ENCODE measurements around the gene ZNF277.

ZNF277 gene

GRCh38 chr7:112199035-112199655 lies 7.3 kb upstream of the ZNF277 start:
- no peaks in the 10 kb centered on the region for H3K9me3 ChIP-seq (ENCODE audit: control insufficient read depth, insufficient read depth, low read depth, low read length)
- CTCF ChIA-PET, result interaction anchor here (0.7 kb wide), 1 partner anchor 95 kb away, joined by 4 read pairs; no protein-coding TSS in a partner anchor
- H3K4me3 ChIP-seq (ENCODE audit: low read depth, low read length), result no peak overlapping the region
- TF ChIP-seq ZEB2 (tag by site-specific recombination; IDR thresholded peaks at IDR 0.05) (peak; percentile 37; the same call in 1 of the 2 replicates), ZSCAN5A (tag by site-specific recombination; IDR thresholded peaks at IDR 0.05) (no peak), ZNF19 (tag by site-specific recombination; IDR thresholded peaks at IDR 0.05; ENCODE audit: low read depth) (no peak), SCRT1 (tag by site-specific recombination; IDR thresholded peaks at IDR 0.05; ENCODE audit: borderline replicate concordance) (no peak), ATF2 (tag by site-specific recombination; IDR thresholded peaks at IDR 0.05; ENCODE audit: low read depth) (no peak), INSM2 (tag by site-specific recombination; IDR thresholded peaks at IDR 0.05) (no peak), ZNF514 (tag by site-specific recombination; IDR thresholded peaks at IDR 0.05) (no peak), ZNF221 (tag by site-specific recombination; IDR thresholded peaks at IDR 0.05; ENCODE audit: borderline replicate concordance) (no peak), ZNF585B (tag by site-specific recombination; IDR thresholded peaks at IDR 0.05) (no peak), TCF7L2 (IDR thresholded peaks at IDR 0.05; ENCODE audit: borderline replicate concordance, low read depth, low read length) (no peak), SALL2 (tag by site-specific recombination; IDR thresholded peaks at IDR 0.05; ENCODE audit: borderline replicate concordance) (no peak), PRDM6 (tag by site-specific recombination; IDR thresholded peaks at IDR 0.05) (peak; percentile 72; the same call in 1 of the 2 replicates), ZNF777 (tag by site-specific recombination; IDR thresholded peaks at IDR 0.05; ENCODE audit: borderline replicate concordance) (no peak), ZNF37A (tag by site-specific recombination; IDR thresholded peaks at IDR 0.05) (no peak), GLI2 (tag by site-specific recombination; IDR thresholded peaks at IDR 0.05; ENCODE audit: borderline replicate concordance, low read depth) (no peak), ZNF184 (tag by site-specific recombination; IDR thresholded peaks at IDR 0.05) (no peak), ZNF23 (tag by site-specific recombination; IDR thresholded peaks at IDR 0.05; ENCODE audit: borderline replicate concordance) (no peak), OVOL3 (tag by site-specific recombination; IDR thresholded peaks at IDR 0.05) (no peak), GLI4 (tag by site-specific recombination; IDR thresholded peaks at IDR 0.05) (no peak), HIC1 (tag by site-specific recombination; IDR thresholded peaks at IDR 0.05) (0 out of 2 replicates have a peak, but pooled peaks have one; percentile 18), ZNF121 (tag by site-specific recombination; IDR thresholded peaks at IDR 0.05) (no peak), KLF10 (tag by site-specific recombination; IDR thresholded peaks at IDR 0.05) (no peak), ZNF830 (tag by site-specific recombination; IDR thresholded peaks at IDR 0.05; ENCODE audit: low read depth) (no peak), ZNF629 (tag by site-specific recombination; IDR thresholded peaks at IDR 0.05) (peak; percentile 66), ZNF600 (tag by site-specific recombination; IDR thresholded peaks at IDR 0.05) (no peak), ZNF175 (tag by site-specific recombination; IDR thresholded peaks at IDR 0.05) (no peak)
- peaks cover 17% of the 10 kb centered on the region for H3K4me1 ChIP-seq (ENCODE audit: control insufficient read depth, insufficient read depth, low read length)
- H3K36me3 ChIP-seq (ENCODE audit: control insufficient read depth in 2 of 2, insufficient read depth in 1 of 2, low read length in 2 of 2), result no peaks in the 10 kb centered on the region
- POLR2A ChIA-PET, result no interaction called here
- H3K27ac ChIP-seq (ENCODE audit: extremely low read depth, low read depth, low read length), result no peak overlapping the region
